IPS-18a (cell line): ENCODE measurements around the gene TMEM236.

ENCODE experiments used
- H3K27ac ChIP-seq: one replicate; pipeline ENCODE4 v1.5.1; 2013; ENCODE audit warnings: low read length
- H3K27me3 ChIP-seq: one replicate; pipeline ENCODE4 v1.6.1; 2013; ENCODE audit warnings: mild to moderate bottlenecking, low read length; ENCODE audit not compliant: control insufficient read depth, insufficient read depth
- H3K36me3 ChIP-seq: one replicate; pipeline ENCODE4 v1.6.1; 2013; ENCODE audit warnings: low read depth, low read length; ENCODE audit not compliant: control insufficient read depth
- H3K4me1 ChIP-seq: one replicate; pipeline ENCODE4 v1.6.1; 2013; ENCODE audit warnings: low read depth, low read length; ENCODE audit not compliant: control insufficient read depth
- H3K4me3 ChIP-seq: one replicate; pipeline ENCODE4 v1.5.1; 2013; ENCODE audit warnings: low read length
- H3K9ac ChIP-seq: one replicate; pipeline ENCODE4 v1.6.1; 2013; ENCODE audit warnings: mild to moderate bottlenecking, low read length, moderate library complexity
- H3K9me3 ChIP-seq: one replicate; pipeline ENCODE4 v1.6.1; 2013; ENCODE audit warnings: low read depth, low read length; ENCODE audit not compliant: control insufficient read depth

TMEM236 gene

DNA sequence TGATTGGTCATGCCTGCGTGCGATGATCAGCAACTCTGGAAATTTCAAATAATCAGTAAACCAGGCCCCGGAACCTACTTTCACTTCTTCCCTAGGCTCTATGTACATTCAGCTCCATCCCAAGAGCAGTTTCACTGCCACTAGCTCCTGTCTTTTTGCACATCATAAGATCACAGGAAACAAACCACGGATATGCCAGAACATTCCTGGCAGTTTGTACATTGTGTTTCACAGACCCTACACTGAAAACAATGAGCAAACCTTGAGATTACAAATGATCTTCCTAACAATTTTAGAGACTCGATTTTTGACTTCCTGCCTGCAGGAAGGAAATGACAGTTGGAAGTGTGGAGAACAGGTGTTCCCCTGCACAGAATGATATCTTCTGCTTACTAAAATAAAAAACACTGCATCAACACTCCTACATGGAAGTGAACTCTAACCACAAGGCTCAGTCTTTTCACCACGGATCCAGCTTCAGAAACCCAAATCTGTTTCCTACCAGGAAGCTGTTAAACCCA, 7.6 kb upstream of the TMEM236 start:
- Histone ChIP-seq H3K9me3 (no peaks in the 10 kb centered on the region), H3K4me1 (no peaks in the 10 kb centered on the region), H3K27ac (no peak overlapping the region), H3K27me3 (no peaks in the 10 kb centered on the region), H3K36me3 (no peaks in the 10 kb centered on the region), H3K9ac (no peak overlapping the region), H3K4me3 (no peak overlapping the region)

GRCh38 chr10:17747883-17748550, 4.0 kb upstream of the TMEM236 start:
- Histone ChIP-seq H3K9ac (no peak overlapping the region), H3K4me1 (no peaks in the 10 kb centered on the region), H3K27ac (no peak overlapping the region), H3K27me3 (no peaks in the 10 kb centered on the region), H3K36me3 (no peaks in the 10 kb centered on the region), H3K4me3 (no peak overlapping the region), H3K9me3 (no peaks in the 10 kb centered on the region)

DNA sequence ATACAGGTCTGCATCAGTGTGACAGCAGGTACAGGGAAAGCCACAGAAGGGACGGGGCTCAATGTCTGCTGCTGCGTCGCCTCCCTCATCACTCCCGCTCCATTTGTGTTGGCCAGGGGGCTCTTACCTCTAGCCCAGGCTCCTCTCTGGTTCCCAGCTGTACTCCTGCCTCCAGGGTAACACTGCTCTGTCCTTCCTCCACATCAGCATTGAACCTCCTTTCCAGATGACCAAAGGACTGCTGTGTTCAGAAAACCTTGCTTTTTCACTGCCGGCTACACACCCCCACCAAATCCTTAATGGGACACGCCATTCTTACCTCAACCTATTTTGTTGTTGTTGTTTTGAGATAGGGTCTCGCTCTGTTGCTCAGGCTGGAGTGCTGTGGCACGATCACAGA, 2.1 kb upstream of the TMEM236 start:
- Histone ChIP-seq H3K4me3 (no peak overlapping the region), H3K9me3 (no peaks in the 10 kb centered on the region), H3K27me3 (no peaks in the 10 kb centered on the region), H3K36me3 (no peaks in the 10 kb centered on the region), H3K27ac (no peak overlapping the region), H3K4me1 (no peaks in the 10 kb centered on the region), H3K9ac (no peak overlapping the region)

GRCh38 chr10:17756557-17757217, 4.7 kb downstream of the TMEM236 start:
- no peak overlapping the region for H3K9ac ChIP-seq
- H3K27ac ChIP-seq = no peak overlapping the region

DNA sequence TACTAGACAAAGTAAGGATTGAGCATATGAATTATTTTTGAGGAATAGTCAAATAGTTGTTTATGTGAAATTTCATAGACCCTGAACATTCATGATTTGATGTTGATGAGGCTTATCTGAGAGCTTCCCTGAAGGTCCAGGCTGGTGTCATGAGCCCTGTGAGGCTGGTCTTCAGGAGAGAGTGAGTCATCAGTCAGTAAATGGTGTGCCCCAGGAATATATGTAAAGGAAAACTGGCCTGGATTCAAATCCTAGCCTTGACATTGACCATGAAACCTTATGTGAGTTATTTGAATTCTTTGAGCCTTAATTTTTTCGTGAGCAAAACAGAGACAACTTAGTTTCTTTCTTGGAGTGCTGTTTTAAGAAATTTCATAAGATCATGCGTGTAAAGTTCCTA, 6.2 kb downstream of the TMEM236 start:
- Histone ChIP-seq H3K27ac (no peak overlapping the region), H3K9me3 (no peaks in the 10 kb centered on the region), H3K9ac (no peak overlapping the region), H3K36me3 (no peaks in the 10 kb centered on the region), H3K4me3 (no peak overlapping the region), H3K4me1 (no peaks in the 10 kb centered on the region), H3K27me3 (peaks cover 16% of the 10 kb centered on the region)

More at GRCh38 chr10:17756557-17757217, 4.7 kb downstream of the TMEM236 start:
- Histone ChIP-seq H3K4me1 (no peaks in the 10 kb centered on the region), H3K36me3 (no peaks in the 10 kb centered on the region), H3K27me3 (peaks cover 3% of the 10 kb centered on the region), H3K4me3 (no peak overlapping the region), H3K9me3 (no peaks in the 10 kb centered on the region)

- H3K9ac ChIP-seq = no peak overlapping the region
- H3K27me3 ChIP-seq = peaks cover 23% of the 10 kb centered on the region
- H3K4me1 ChIP-seq = peaks cover 3% of the 10 kb centered on the region
- no peak overlapping the region for H3K27ac ChIP-seq
- no peak overlapping the region for H3K4me3 ChIP-seq
- no peaks in the 10 kb centered on the region for H3K36me3 ChIP-seq
- no peaks in the 10 kb centered on the region for H3K9me3 ChIP-seq
Observed at GRCh38 chr10:17758896-17759295, 6.9 kb downstream of the TMEM236 start.

GRCh38 chr10:17764142-17764541, 12.1 kb downstream of the TMEM236 start:
- Histone ChIP-seq H3K27ac (no peak overlapping the region), H3K4me1 (peaks cover 10% of the 10 kb centered on the region), H3K27me3 (peaks cover 53% of the 10 kb centered on the region), H3K4me3 (no peak overlapping the region), H3K9ac (no peak overlapping the region), H3K36me3 (no peaks in the 10 kb centered on the region), H3K9me3 (peaks cover 4% of the 10 kb centered on the region)

GRCh38 chr10:17765602-17766001, 13.6 kb downstream of the TMEM236 start:
- H3K27me3 ChIP-seq = peaks cover 53% of the 10 kb centered on the region

DNA sequence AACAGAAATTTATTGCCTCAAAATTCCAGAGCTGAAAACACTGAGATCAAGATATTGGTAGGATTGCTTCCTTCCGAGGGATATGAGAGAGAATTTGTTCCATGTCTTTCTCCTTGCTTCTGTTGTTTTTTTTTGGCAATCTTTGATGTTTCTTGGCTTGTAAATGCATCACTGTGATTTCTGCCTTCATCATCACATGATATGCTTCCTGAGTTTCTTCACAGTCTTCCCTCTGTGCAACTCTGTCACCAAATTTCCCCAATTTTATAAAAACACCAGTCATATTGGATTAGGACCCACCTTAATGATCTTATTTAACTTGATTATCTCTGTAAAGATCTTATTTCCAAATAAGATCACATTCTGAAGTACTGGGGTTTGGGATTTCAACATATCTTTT, 14.7 kb downstream of the TMEM236 start:
- H3K9ac ChIP-seq = no peak overlapping the region
- peaks cover 10% of the 10 kb centered on the region for H3K4me1 ChIP-seq
- no peaks in the 10 kb centered on the region for H3K36me3 ChIP-seq
- peaks cover 49% of the 10 kb centered on the region for H3K27me3 ChIP-seq
- no peak overlapping the region for H3K27ac ChIP-seq
- peaks cover 4% of the 10 kb centered on the region for H3K9me3 ChIP-seq
- no peak overlapping the region for H3K4me3 ChIP-seq

More at GRCh38 chr10:17765602-17766001, 13.6 kb downstream of the TMEM236 start:
- Histone ChIP-seq H3K27ac (no peak overlapping the region), H3K4me3 (no peak overlapping the region), H3K4me1 (peaks cover 10% of the 10 kb centered on the region), H3K9me3 (peaks cover 4% of the 10 kb centered on the region), H3K9ac (no peak overlapping the region), H3K36me3 (no peaks in the 10 kb centered on the region)

- peaks cover 4% of the 10 kb centered on the region for H3K9me3 ChIP-seq
- H3K36me3 ChIP-seq = no peaks in the 10 kb centered on the region
- no peak overlapping the region for H3K4me3 ChIP-seq
- no peak overlapping the region for H3K9ac ChIP-seq
- H3K27me3 ChIP-seq = peaks cover 34% of the 10 kb centered on the region
- peaks cover 10% of the 10 kb centered on the region for H3K4me1 ChIP-seq
- H3K27ac ChIP-seq = no peak overlapping the region
Observed at GRCh38 chr10:17768496-17768895, 16.5 kb downstream of the TMEM236 start.

DNA sequence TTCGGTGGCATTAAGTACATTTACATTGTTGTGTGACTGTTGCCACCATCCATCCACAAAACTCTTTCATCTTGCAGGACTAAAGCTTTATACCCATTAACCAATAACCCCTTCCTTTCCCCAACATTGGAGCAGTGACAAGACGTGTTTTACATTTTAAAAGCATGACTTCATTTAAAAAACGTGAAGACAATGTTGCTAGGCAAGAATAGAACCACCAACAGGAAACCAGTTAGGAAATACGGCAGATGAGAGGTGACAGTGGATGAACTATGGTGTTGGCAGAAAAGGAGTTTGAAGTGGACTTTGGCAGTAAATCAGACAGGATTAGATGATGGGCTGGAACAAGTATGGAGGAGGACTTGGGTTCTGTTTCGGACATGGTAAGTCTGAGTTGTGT, 17.0 kb downstream of the TMEM236 start:
- H3K4me3 ChIP-seq = no peak overlapping the region
- H3K27ac ChIP-seq = no peak overlapping the region
- H3K27me3 ChIP-seq = peaks cover 29% of the 10 kb centered on the region
- peaks cover 4% of the 10 kb centered on the region for H3K9me3 ChIP-seq
- H3K4me1 ChIP-seq = peaks cover 7% of the 10 kb centered on the region
- no peaks in the 10 kb centered on the region for H3K36me3 ChIP-seq
- no peak overlapping the region for H3K9ac ChIP-seq

GRCh38 chr10:17771017-17771416, 19.0 kb downstream of the TMEM236 start:
- Histone ChIP-seq H3K9ac (no peak overlapping the region), H3K9me3 (peaks cover 4% of the 10 kb centered on the region), H3K27me3 (peaks cover 9% of the 10 kb centered on the region), H3K36me3 (no peaks in the 10 kb centered on the region), H3K27ac (no peak overlapping the region), H3K4me3 (no peak overlapping the region), H3K4me1 (no peaks in the 10 kb centered on the region)
